GM19397 (cell line): ENCODE measurements around the gene DENND10.
"Not testable (repeated sequence)": the region's sequence is repeated elsewhere in the genome, so short reads cannot be mapped to it uniquely, and the experiment has no call there.

Experiments used
- ATAC-seq: cut with Tn5 transposase; IDR thresholded peaks from one replicate; pipeline ENCODE4 v1.9.1; 2021; ENCODE audit warnings: mild to moderate bottlenecking, moderate library complexity; ENCODE audit not compliant: unreplicated experiment

Gene DENND10

DNA sequence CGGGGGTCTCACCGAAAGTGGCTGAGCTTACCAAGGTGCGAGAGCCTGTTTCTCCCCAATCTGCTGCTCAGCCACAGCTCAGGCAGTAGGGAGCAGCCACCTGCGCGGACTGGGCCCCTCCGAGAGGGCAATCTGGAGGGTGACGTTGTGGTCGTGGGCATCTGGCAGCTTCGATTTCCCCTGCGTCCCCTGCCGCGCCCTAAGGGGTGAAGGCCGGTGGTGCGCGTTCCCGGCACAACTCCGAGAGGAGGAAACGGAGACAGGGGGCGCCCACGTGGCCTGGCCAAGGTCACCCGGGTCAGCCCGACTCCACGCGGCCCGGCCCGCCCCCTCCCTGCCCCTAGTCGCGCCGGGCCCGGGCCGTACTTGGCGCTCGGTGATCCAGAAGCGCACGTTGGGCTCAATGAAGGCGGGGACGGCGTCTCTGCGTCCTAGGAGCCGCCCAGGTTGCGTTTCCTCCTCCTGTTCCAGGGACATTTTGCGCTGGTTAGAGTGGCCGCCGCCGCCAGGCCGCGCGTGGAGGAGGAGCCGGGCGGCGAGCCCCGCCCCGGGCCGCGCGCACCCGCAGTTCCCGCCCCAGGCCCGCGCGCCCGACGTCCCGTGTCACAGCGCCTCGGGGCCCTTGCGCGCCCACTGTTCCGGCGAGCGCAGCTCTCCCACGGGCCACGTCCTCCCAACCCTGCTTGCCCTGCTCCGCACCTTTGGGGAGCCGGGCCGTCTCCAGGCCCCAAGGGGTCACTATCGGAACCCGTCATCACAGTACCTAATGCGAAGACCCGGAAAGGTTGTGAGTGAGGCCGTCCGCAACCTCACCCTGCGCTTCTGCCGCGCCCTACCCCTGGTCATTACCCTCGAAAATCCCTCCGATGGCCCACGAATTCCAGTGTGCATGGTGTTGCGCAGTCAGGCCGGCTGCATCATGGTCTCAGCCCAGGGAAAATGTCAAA, 61.5 kb downstream of the DENND10 start, which contains the start of gene SFXN4:
Gene SFXN4, minus strand, starts transcription at position 544 of the 947 bp plus-strand sequence. Its CDS starts 67 bp downstream, at position 477.
- ATAC-seq, result peak; percentile 83

- ATAC-seq, result no peak
These were observed 62.2 kb downstream of the DENND10 start for GRCh38 chr10:119166118-119166500.

DNA sequence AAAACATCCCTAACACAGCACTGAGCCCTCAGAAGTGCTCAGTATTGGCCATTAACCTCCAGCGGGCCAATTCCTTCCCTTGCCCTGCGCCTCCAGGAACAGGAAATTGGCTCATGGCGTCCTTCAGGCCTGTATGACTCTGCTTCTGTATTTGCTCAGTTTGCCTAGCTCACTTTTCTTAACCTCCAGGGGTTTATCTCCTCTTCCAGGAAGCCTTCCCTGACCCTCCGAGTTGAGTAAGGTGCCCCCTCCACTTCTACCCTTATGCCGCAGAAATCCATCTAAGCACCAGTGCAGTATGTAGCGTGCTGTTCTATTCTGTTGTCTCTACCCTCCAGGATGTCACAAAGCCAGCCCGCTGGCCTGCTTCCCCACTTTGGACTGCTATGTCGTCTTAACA, 62.7 kb downstream of the DENND10 start:
- no peak for ATAC-seq

- no peak for ATAC-seq
These were observed 63.1 kb downstream of the DENND10 start for GRCh38 chr10:119167041-119167440.

GRCh38 chr10:119174109-119174508, 70.2 kb downstream of the DENND10 start:
- no peak for ATAC-seq

DNA sequence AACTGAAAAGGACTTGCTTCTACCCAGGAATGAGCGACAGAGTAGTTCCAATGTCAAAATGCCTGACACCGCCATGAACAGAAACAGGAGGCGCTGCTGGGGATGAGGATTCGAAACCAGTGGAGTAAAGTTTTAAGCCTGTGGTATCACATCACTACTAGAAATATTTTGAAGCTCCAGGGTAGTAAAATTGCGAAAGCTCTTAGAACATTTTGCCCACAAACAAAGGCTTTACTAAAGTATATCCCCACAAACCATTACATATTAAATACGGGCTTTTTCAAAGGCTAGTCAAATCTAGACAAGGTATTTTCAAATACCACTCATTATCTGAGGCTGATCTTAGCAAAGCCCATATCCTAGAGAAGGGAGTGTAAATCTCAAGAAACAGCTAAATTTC, 72.3 kb downstream of the DENND10 start:
- no peak for ATAC-seq

DNA sequence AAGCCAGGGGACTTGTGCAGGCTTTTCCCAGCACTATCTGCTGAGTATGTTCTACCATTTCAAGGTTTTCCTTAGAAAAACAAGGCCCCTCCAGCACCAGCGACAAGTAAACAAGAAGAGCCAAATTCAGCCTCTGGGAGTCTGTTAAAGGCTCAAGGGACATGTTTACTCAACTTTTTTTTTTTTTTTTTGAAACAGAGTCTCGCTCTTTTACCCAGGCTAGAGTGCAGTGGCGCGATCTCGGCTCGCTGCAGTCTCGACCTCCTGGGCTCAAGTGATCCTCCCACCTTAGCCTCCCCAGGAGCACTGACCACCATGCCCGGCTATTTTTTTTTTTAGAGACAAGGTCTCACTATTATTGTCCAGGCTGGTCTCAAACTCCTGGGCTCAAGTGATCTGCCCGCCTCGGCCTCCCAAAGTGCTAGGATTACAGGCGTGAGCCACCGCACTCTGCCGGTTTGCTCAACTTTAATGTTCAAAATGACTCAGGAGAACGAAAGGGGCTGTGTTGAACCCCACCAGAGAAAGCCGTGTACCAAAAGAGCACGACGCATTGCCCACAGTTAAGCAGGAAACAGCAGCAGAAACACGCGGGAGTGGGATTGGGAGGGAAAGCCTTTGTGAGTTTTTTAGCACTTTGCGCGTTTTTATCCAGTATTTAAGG, 73.9 kb downstream of the DENND10 start:
- no peak for ATAC-seq

DNA sequence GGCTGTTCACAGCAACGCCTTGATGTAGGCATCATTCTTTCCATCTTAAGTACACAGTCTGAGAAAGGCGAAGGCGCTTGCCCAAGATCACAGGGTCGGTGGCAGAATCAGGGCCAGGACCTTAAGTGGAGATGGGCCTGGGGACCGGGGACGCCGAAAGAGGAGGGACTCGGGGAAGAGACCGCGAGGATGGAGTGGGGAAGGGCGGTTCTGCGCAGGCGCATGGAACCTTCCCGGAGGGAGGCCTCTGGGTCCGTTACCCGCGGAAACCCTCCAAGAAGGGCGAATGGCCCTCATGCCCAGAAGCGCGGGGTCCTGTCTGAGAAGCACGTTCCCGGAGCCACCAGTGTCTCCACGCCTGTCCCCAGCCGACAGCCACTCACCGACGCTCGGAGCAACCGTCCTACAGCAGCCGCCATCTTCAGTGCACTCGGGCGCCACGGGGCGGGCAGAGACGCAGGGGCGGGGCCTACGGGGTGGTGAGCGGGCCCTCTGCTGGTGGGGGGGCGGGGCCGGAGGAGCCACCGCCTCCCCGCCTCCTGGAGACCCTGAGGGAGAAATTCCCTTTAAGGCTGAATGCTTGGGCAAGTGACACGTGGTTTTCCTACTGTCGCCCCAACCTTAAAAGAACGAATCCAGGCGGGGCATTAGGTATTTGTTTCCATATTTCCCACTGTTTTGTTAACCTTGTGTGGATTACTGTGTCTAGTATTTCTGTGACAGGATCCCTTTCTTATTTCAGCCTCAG, 74.6 kb downstream of the DENND10 start, which contains the start of gene PRDX3:
Gene PRDX3, minus strand, starts transcription at position 441 of the 748 bp plus-strand sequence. Its CDS starts 22 bp downstream, at position 419.
- ATAC-seq, result peak; percentile 95

GRCh38 chr10:119180850-119181400, 77.0 kb downstream of the DENND10 start:
- not testable (repeated sequence) for ATAC-seq

GRCh38 chr10:119183664-119184412, 79.9 kb downstream of the DENND10 start:
- ATAC-seq, result no peak
